ENCODE measurements around the gene PTH1R. TPM values are rescaled to one million over a fixed set of nuclear protein-coding genes. Genes with fewer than 3 reads are reported as not detected.

The PTH1R gene
- total RNA-seq: 10 to 100 TPM in 1 of 2 donors, 1 to 10 TPM in 1; 7.8 to 25.0 TPM
- polyA plus RNA-seq (ENCODE audit: insufficient read length in 2 of 2): 10 to 100 TPM; 12.0 to 14.0 TPM
- long read RNA-seq, donor 1: 0 reads
- long read RNA-seq, donor 2: 0 reads
- long read RNA-seq, donor 3: 0 reads
- long read RNA-seq, donor 4, partial matches to known transcripts: 13 of 17 reads
- long read RNA-seq, donor 4, other reads (novel, unspliced or antisense): 0 of 17 reads

- WGBS (ENCODE audit: insufficient coverage): 74% methylated on average over 7 of the region's 7 CpGs
- H3K4me1 ChIP-seq (ENCODE audit: control insufficient read depth, insufficient read depth, low read length): peaks cover 54% of the 10 kb centered on the region
Measured at GRCh38 chr3:46877406-46878125, at the start of gene PTH1R. Gene PTH1R, plus strand, starts transcription at chr3:46877721. Its CDS starts 5,839 bp downstream, at chr3:46883560.

GRCh38 chr3:46829699-46830208, 47.8 kb upstream of the PTH1R start:
- DNase-seq (ENCODE audit: low read depth in 4 of 6, low spot score in 6 of 6): no peak
- WGBS (ENCODE audit: insufficient coverage): 51% methylated on average over 4 of the region's 4 CpGs
- H3K4me1 ChIP-seq (ENCODE audit: control insufficient read depth, insufficient read depth, low read length): no peaks in the 10 kb centered on the region

More at GRCh38 chr3:46877406-46878125, at the start of gene PTH1R:
- H3K9me3 ChIP-seq (ENCODE audit: control insufficient read depth, insufficient read depth, low read length): no peaks in the 10 kb centered on the region
- no peak within 1 kb of the TSS for H3K4me3 ChIP-seq (ENCODE audit: low read depth, low read length)
- H3K27ac ChIP-seq (ENCODE audit: low read depth, low read length): no peak within 1 kb of the TSS
- no peaks in the 10 kb centered on the region for H3K36me3 ChIP-seq (ENCODE audit: control insufficient read depth, insufficient read depth, low read length)
- peaks cover 15% of the 10 kb centered on the region for H3K27me3 ChIP-seq (ENCODE audit: control insufficient read depth, insufficient read depth, low read length)
- no peak for DNase-seq (ENCODE audit: low read depth in 4 of 6, low spot score in 6 of 6)

GRCh38 chr3:46830801-46831200, 46.7 kb upstream of the PTH1R start:
- WGBS (ENCODE audit: insufficient coverage): 86% methylated on average over 2 of the region's 2 CpGs
- Histone ChIP-seq H3K27ac (ENCODE audit: low read depth, low read length) (no peak overlapping the region), H3K27me3 (ENCODE audit: control insufficient read depth, insufficient read depth, low read length) (no peaks in the 10 kb centered on the region), H3K9me3 (ENCODE audit: control insufficient read depth, insufficient read depth, low read length) (no peaks in the 10 kb centered on the region), H3K4me1 (ENCODE audit: control insufficient read depth, insufficient read depth, low read length) (no peaks in the 10 kb centered on the region), H3K36me3 (ENCODE audit: control insufficient read depth, insufficient read depth, low read length) (peaks cover 3% of the 10 kb centered on the region), H3K4me3 (ENCODE audit: low read depth, low read length) (no peak overlapping the region)
- DNase-seq (ENCODE audit: low read depth in 4 of 6, low spot score in 6 of 6): no peak

More at GRCh38 chr3:46829699-46830208, 47.8 kb upstream of the PTH1R start:
- no peak overlapping the region for H3K4me3 ChIP-seq (ENCODE audit: low read depth, low read length)
- H3K36me3 ChIP-seq (ENCODE audit: control insufficient read depth, insufficient read depth, low read length): peaks cover 3% of the 10 kb centered on the region
- no peak overlapping the region for H3K27ac ChIP-seq (ENCODE audit: low read depth, low read length)
- H3K9me3 ChIP-seq (ENCODE audit: control insufficient read depth, insufficient read depth, low read length): no peaks in the 10 kb centered on the region
- no peaks in the 10 kb centered on the region for H3K27me3 ChIP-seq (ENCODE audit: control insufficient read depth, insufficient read depth, low read length)

- DNase-seq (ENCODE audit: low read depth in 4 of 6, low spot score in 6 of 6): no peak
- Histone ChIP-seq H3K4me1 (ENCODE audit: control insufficient read depth, insufficient read depth, low read length) (no peaks in the 10 kb centered on the region), H3K27me3 (ENCODE audit: control insufficient read depth, insufficient read depth, low read length) (no peaks in the 10 kb centered on the region), H3K36me3 (ENCODE audit: control insufficient read depth, insufficient read depth, low read length) (peaks cover 3% of the 10 kb centered on the region), H3K9me3 (ENCODE audit: control insufficient read depth, insufficient read depth, low read length) (no peaks in the 10 kb centered on the region), H3K27ac (ENCODE audit: low read depth, low read length) (no peak overlapping the region), H3K4me3 (ENCODE audit: low read depth, low read length) (no peak overlapping the region)
- no CpG with 5 or more reads among the region's 3 CpGs for WGBS (ENCODE audit: insufficient coverage)
Measured at GRCh38 chr3:46831316-46831715, 46.2 kb upstream of the PTH1R start.

- Histone ChIP-seq H3K4me1 (ENCODE audit: control insufficient read depth, insufficient read depth, low read length) (no peaks in the 10 kb centered on the region), H3K4me3 (ENCODE audit: low read depth, low read length) (no peak overlapping the region), H3K27ac (ENCODE audit: low read depth, low read length) (no peak overlapping the region), H3K36me3 (ENCODE audit: control insufficient read depth, insufficient read depth, low read length) (peaks cover 3% of the 10 kb centered on the region), H3K27me3 (ENCODE audit: control insufficient read depth, insufficient read depth, low read length) (no peaks in the 10 kb centered on the region), H3K9me3 (ENCODE audit: control insufficient read depth, insufficient read depth, low read length) (no peaks in the 10 kb centered on the region)
- no peak for DNase-seq (ENCODE audit: low read depth in 4 of 6, low spot score in 6 of 6)
- WGBS (ENCODE audit: insufficient coverage): 25% methylated on average over 1 of the region's 1 CpG
Measured at GRCh38 chr3:46831841-46832240, 45.7 kb upstream of the PTH1R start.

GRCh38 chr3:46833346-46834300, 43.9 kb upstream of the PTH1R start:
- 96% methylated on average over 55 of the region's 65 CpGs for WGBS (ENCODE audit: insufficient coverage)
- Histone ChIP-seq H3K4me1 (ENCODE audit: control insufficient read depth, insufficient read depth, low read length) (no peaks in the 10 kb centered on the region), H3K4me3 (ENCODE audit: low read depth, low read length) (no peak overlapping the region), H3K27me3 (ENCODE audit: control insufficient read depth, insufficient read depth, low read length) (no peaks in the 10 kb centered on the region), H3K36me3 (ENCODE audit: control insufficient read depth, insufficient read depth, low read length) (peaks cover 3% of the 10 kb centered on the region), H3K27ac (ENCODE audit: low read depth, low read length) (no peak overlapping the region), H3K9me3 (ENCODE audit: control insufficient read depth, insufficient read depth, low read length) (no peaks in the 10 kb centered on the region)
- DNase-seq (ENCODE audit: low read depth in 4 of 6, low spot score in 6 of 6): no peak

- H3K27me3 ChIP-seq (ENCODE audit: control insufficient read depth, insufficient read depth, low read length): no peaks in the 10 kb centered on the region
- H3K4me1 ChIP-seq (ENCODE audit: control insufficient read depth, insufficient read depth, low read length): no peaks in the 10 kb centered on the region
- no peaks in the 10 kb centered on the region for H3K9me3 ChIP-seq (ENCODE audit: control insufficient read depth, insufficient read depth, low read length)
- 88% methylated on average over 7 of the region's 12 CpGs for WGBS (ENCODE audit: insufficient coverage)
- no peak for DNase-seq (ENCODE audit: low read depth in 4 of 6, low spot score in 6 of 6)
- H3K36me3 ChIP-seq (ENCODE audit: control insufficient read depth, insufficient read depth, low read length): peaks cover 3% of the 10 kb centered on the region
- H3K27ac ChIP-seq (ENCODE audit: low read depth, low read length): no peak overlapping the region
- H3K4me3 ChIP-seq (ENCODE audit: low read depth, low read length): no peak overlapping the region
Measured at GRCh38 chr3:46835054-46835453, 42.5 kb upstream of the PTH1R start.

GRCh38 chr3:46835491-46835890, 42.0 kb upstream of the PTH1R start:
- Histone ChIP-seq H3K9me3 (ENCODE audit: control insufficient read depth, insufficient read depth, low read length) (no peaks in the 10 kb centered on the region), H3K4me1 (ENCODE audit: control insufficient read depth, insufficient read depth, low read length) (no peaks in the 10 kb centered on the region), H3K27me3 (ENCODE audit: control insufficient read depth, insufficient read depth, low read length) (no peaks in the 10 kb centered on the region), H3K4me3 (ENCODE audit: low read depth, low read length) (no peak overlapping the region), H3K27ac (ENCODE audit: low read depth, low read length) (no peak overlapping the region), H3K36me3 (ENCODE audit: control insufficient read depth, insufficient read depth, low read length) (peaks cover 3% of the 10 kb centered on the region)
- 93% methylated on average over 3 of the region's 4 CpGs for WGBS (ENCODE audit: insufficient coverage)
- no peak for DNase-seq (ENCODE audit: low read depth in 4 of 6, low spot score in 6 of 6)

- Histone ChIP-seq H3K4me1 (ENCODE audit: control insufficient read depth, insufficient read depth, low read length) (no peaks in the 10 kb centered on the region), H3K9me3 (ENCODE audit: control insufficient read depth, insufficient read depth, low read length) (peaks cover 1% of the 10 kb centered on the region), H3K36me3 (ENCODE audit: control insufficient read depth, insufficient read depth, low read length) (peaks cover 3% of the 10 kb centered on the region), H3K27ac (ENCODE audit: low read depth, low read length) (no peak overlapping the region), H3K27me3 (ENCODE audit: control insufficient read depth, insufficient read depth, low read length) (no peaks in the 10 kb centered on the region), H3K4me3 (ENCODE audit: low read depth, low read length) (no peak overlapping the region)
- no CpG with 5 or more reads among the region's 2 CpGs for WGBS (ENCODE audit: insufficient coverage)
- DNase-seq (ENCODE audit: low read depth in 4 of 6, low spot score in 6 of 6): no peak
Measured at GRCh38 chr3:46838301-46838700, 39.2 kb upstream of the PTH1R start.
